NT2/D1 (cell line): ENCODE measurements around the gene AGAP2.

Experiments
- DNase-seq: peaks from one replicate; pipeline ENCODE4 v3.0.0-alpha.2; 2011; ENCODE audit warnings: low read depth, low spot score
- H3K27me3 ChIP-seq: 2 replicates; pipeline ENCODE4 v1.6.0; 2011; ENCODE audit warnings: mild to moderate bottlenecking; ENCODE audit not compliant: insufficient read length, insufficient read depth
- H3K36me3 ChIP-seq: 2 replicates; pipeline ENCODE4 v1.6.1; 2011; ENCODE audit warnings: mild to moderate bottlenecking, low read length, mixed read lengths; ENCODE audit not compliant: insufficient read depth, insufficient read length
- H3K4me1 ChIP-seq: 2 replicates; pipeline ENCODE4 v1.5.1; 2011; ENCODE audit not compliant: insufficient read depth, insufficient read length
- H3K4me3 ChIP-seq: 2 replicates; pipeline ENCODE4 v1.5.1; 2011; ENCODE audit warnings: low read depth; ENCODE audit not compliant: insufficient read length
- H3K9ac ChIP-seq: 2 replicates; pipeline ENCODE4 v1.6.0; 2011; ENCODE audit warnings: low read depth; ENCODE audit not compliant: insufficient read length
- H3K9me3 ChIP-seq: 2 replicates; pipeline ENCODE4 v1.5.1; 2011; ENCODE audit warnings: mild to moderate bottlenecking, low read length; ENCODE audit not compliant: insufficient read depth
- SUZ12 ChIP-seq: IDR thresholded peaks from 2 replicates; pipeline ENCODE4 v1.6.1; 2011; ENCODE audit not compliant: insufficient read length, insufficient read depth; ENCODE audit errors: extremely low read depth
- YY1 ChIP-seq: IDR thresholded peaks from 2 replicates; pipeline ENCODE4 v1.6.1; 2011; ENCODE audit not compliant: insufficient read length, insufficient read depth
- ZNF274 ChIP-seq: IDR thresholded peaks from 2 replicates; pipeline ENCODE4 v1.6.1; 2011; ENCODE audit warnings: mild to moderate bottlenecking, low read depth, low read length

Gene AGAP2

GRCh38 chr12:57761391-57761998 is 23.0 kb upstream of the AGAP2 start:
- no peak overlapping the region for H3K9ac ChIP-seq
- peaks cover 7% of the 10 kb centered on the region for H3K36me3 ChIP-seq
- no peaks in the 10 kb centered on the region; the same call in 1 of the 2 replicates for H3K9me3 ChIP-seq
- H3K27me3 ChIP-seq = peaks cover 64% of the 10 kb centered on the region
- peaks cover 12% of the 10 kb centered on the region for H3K4me1 ChIP-seq
- DNase-seq = no peak
- no peak overlapping the region for H3K4me3 ChIP-seq
- TF ChIP-seq SUZ12 (no peak), YY1 (no peak), ZNF274 (no peak)

GRCh38 chr12:57760347-57760982 is 21.9 kb upstream of the AGAP2 start:
- peaks cover 5% of the 10 kb centered on the region for H3K4me1 ChIP-seq
- peaks cover 7% of the 10 kb centered on the region for H3K36me3 ChIP-seq
- H3K9me3 ChIP-seq = no peaks in the 10 kb centered on the region; the same call in 1 of the 2 replicates
- H3K4me3 ChIP-seq = no peak overlapping the region
- H3K9ac ChIP-seq = no peak overlapping the region
- peaks cover 64% of the 10 kb centered on the region for H3K27me3 ChIP-seq
- no peak for DNase-seq
- TF ChIP-seq SUZ12 = no peak
- TF ChIP-seq ZNF274 = no peak

- H3K4me3 ChIP-seq = no peak overlapping the region
- H3K36me3 ChIP-seq = peaks cover 7% of the 10 kb centered on the region
- peaks cover 2% of the 10 kb centered on the region for H3K4me1 ChIP-seq
- H3K27me3 ChIP-seq = peaks cover 58% of the 10 kb centered on the region
- H3K9ac ChIP-seq = no peak overlapping the region
- H3K9me3 ChIP-seq = no peaks in the 10 kb centered on the region; the same call in 1 of the 2 replicates
- no peak for TF ChIP-seq YY1
- TF ChIP-seq ZNF274 = no peak
- no peak for TF ChIP-seq SUZ12
- no peak for DNase-seq
Observed at GRCh38 chr12:57759360-57759980, 20.9 kb upstream of the AGAP2 start.

- no peak for DNase-seq
- peaks cover 58% of the 10 kb centered on the region for H3K27me3 ChIP-seq
- H3K4me1 ChIP-seq = peaks cover 2% of the 10 kb centered on the region
- no peak overlapping the region for H3K4me3 ChIP-seq
- H3K9ac ChIP-seq = no peak overlapping the region
- no peak for TF ChIP-seq YY1
- no peak for TF ChIP-seq SUZ12
- TF ChIP-seq ZNF274 = no peak
- H3K36me3 ChIP-seq = peaks cover 7% of the 10 kb centered on the region
- no peaks in the 10 kb centered on the region for H3K9me3 ChIP-seq
Observed at GRCh38 chr12:57758552-57759359, 20.2 kb upstream of the AGAP2 start.

GRCh38 chr12:57757771-57758170 is 19.2 kb upstream of the AGAP2 start:
- no peak for TF ChIP-seq SUZ12
- TF ChIP-seq ZNF274 = no peak
- no peak for TF ChIP-seq YY1
- Histone ChIP-seq H3K27me3 (peaks cover 61% of the 10 kb centered on the region), H3K4me3 (no peak overlapping the region), H3K36me3 (peaks cover 5% of the 10 kb centered on the region), H3K4me1 (peaks cover 2% of the 10 kb centered on the region), H3K9ac (no peak overlapping the region), H3K9me3 (no peaks in the 10 kb centered on the region)
- no peak for DNase-seq

- Histone ChIP-seq H3K4me1 (peaks cover 2% of the 10 kb centered on the region), H3K4me3 (no peak overlapping the region), H3K27me3 (peaks cover 63% of the 10 kb centered on the region), H3K9me3 (no peaks in the 10 kb centered on the region), H3K36me3 (no peaks in the 10 kb centered on the region), H3K9ac (peak overlapping the region; percentile 61)
- TF ChIP-seq ZNF274 = no peak
- DNase-seq = no peak
Observed at GRCh38 chr12:57756406-57757341, 18.1 kb upstream of the AGAP2 start.
